ENCODE measurements around the gene ARHGEF2. TPM values are rescaled to one million over a fixed set of nuclear protein-coding genes. Genes with fewer than 3 reads are reported as not detected.

Gene ARHGEF2
- total and polyA plus RNA-seq, 7 donors = 7.4 to 54.0 (median 39.1) TPM

- peak; percentile 24 to 62 (median 45) for ATAC-seq
- WGBS, 3 donors = 9 to 20% (median 16%) methylated on average over 13 of the region's 13 CpGs
- peaks cover 4 to 53% of the 10 kb centered on the region in 2 donors for H3K36me3 ChIP-seq (ENCODE audit: insufficient read depth in 1 of 2, low read depth in 1 of 2)
- TF ChIP-seq CTCF (IDR thresholded peaks at IDR 0.05) = no peak
- H3K4me3 ChIP-seq = peak overlapping the region; percentile 55
- intact Hi-C loops (cut with DNase I) = no loop called here
- peak overlapping the region; percentile 89 for H3K27ac ChIP-seq
- peak in 1 of 2 donors; percentile 72 for DNase-seq
- H3K4me1 ChIP-seq = peaks cover 64% of the 10 kb centered on the region
- no peaks in the 10 kb centered on the region for H3K27me3 ChIP-seq (ENCODE audit: insufficient read depth in 3 of 3, low read length in 2 of 3)
- no peaks in the 10 kb centered on the region for H3K9me3 ChIP-seq
These were observed 10.9 kb downstream of the ARHGEF2 start for GRCh38 chr1:155967341-155968050.

- ATAC-seq = no peak
- TF ChIP-seq CTCF (IDR thresholded peaks at IDR 0.05) = no peak
- Histone ChIP-seq H3K27me3 (ENCODE audit: insufficient read depth in 3 of 3, low read length in 2 of 3) (no peaks in the 10 kb centered on the region), H3K27ac (peak overlapping the region; percentile 89), H3K4me3 (peak overlapping the region; percentile 55), H3K4me1 (peaks cover 64% of the 10 kb centered on the region), H3K36me3 (ENCODE audit: insufficient read depth in 1 of 2, low read depth in 1 of 2) (peaks cover 4 to 61% of the 10 kb centered on the region in 2 donors), H3K9me3 (no peaks in the 10 kb centered on the region)
- 27 to 33% (median 29%) methylated on average over 7 of the region's 7 CpGs for WGBS, 3 donors
- no peak for DNase-seq
- intact Hi-C loops (cut with DNase I) = no loop called here
These were observed 11.6 kb downstream of the ARHGEF2 start for GRCh38 chr1:155966750-155967149.

GRCh38 chr1:155966135-155966534 lies 12.2 kb downstream of the ARHGEF2 start:
- intact Hi-C loops (cut with DNase I) = no loop called here
- H3K4me1 ChIP-seq = peaks cover 63% of the 10 kb centered on the region
- H3K27me3 ChIP-seq (ENCODE audit: insufficient read depth in 3 of 3, low read length in 2 of 3) = no peaks in the 10 kb centered on the region
- ATAC-seq (no peak), DNase-seq (no peak)
- peak; percentile 19 for TF ChIP-seq CTCF (IDR thresholded peaks at IDR 0.05)
- WGBS, 3 donors = 67 to 73% (median 72%) methylated on average over 9 of the region's 9 CpGs
- peak overlapping the region; percentile 89 for H3K27ac ChIP-seq
- no peaks in the 10 kb centered on the region for H3K9me3 ChIP-seq
- no peak overlapping the region for H3K4me3 ChIP-seq
- peaks cover 4 to 67% of the 10 kb centered on the region in 2 donors for H3K36me3 ChIP-seq (ENCODE audit: insufficient read depth in 1 of 2, low read depth in 1 of 2)

- Histone ChIP-seq H3K27me3 (ENCODE audit: insufficient read depth in 3 of 3, low read length in 2 of 3) (no peaks in the 10 kb centered on the region), H3K27ac (no peak overlapping the region), H3K4me1 (peaks cover 57% of the 10 kb centered on the region), H3K9me3 (no peaks in the 10 kb centered on the region), H3K4me3 (no peak overlapping the region), H3K36me3 (ENCODE audit: insufficient read depth in 1 of 2, low read depth in 1 of 2) (peaks cover 8 to 84% of the 10 kb centered on the region in 2 donors)
- no peak for ATAC-seq
- no peak for DNase-seq
- TF ChIP-seq CTCF (IDR thresholded peaks at IDR 0.05) = no peak
- 76 to 83% (median 81%) methylated on average over 7 of the region's 7 CpGs for whole genome bisulfite sequencing, 3 donors
- intact Hi-C loops (cut with DNase I) = no loop called here
These were observed 14.2 kb downstream of the ARHGEF2 start for GRCh38 chr1:155964193-155964592.
